Activated CD4-positive, alpha-beta T cell treated with anti-CD3 and anti-CD28 coated beads, Interleukin-2, amount 50 U/mL, for 4 hours (primary cell): Measurements from ENCODE around the gene OR12D1.
"Not testable (repeated sequence)": the region's sequence is repeated elsewhere in the genome, so short reads cannot be mapped to it uniquely, and the experiment has no call there.

ENCODE experiments used
- DNase-seq, 2 experiments: peaks; one replicate each; pipeline ENCODE4 v3.0.0-alpha.2; 2020

Gene OR12D1

GRCh38 chr6:29414588-29414987 lies at the start of gene OR12D1:
OR12D1 (plus strand) TSS chr6:29414928.
- DNase-seq: no peak

GRCh38 chr6:29368765-29369164 lies 46.0 kb upstream of the OR12D1 start, which contains the start of gene OR5V1:
OR5V1 (minus strand) TSS chr6:29368865; CDS start chr6:29356195, 12,670 bp downstream.
- no peak for DNase-seq

GRCh38 chr6:29375191-29375590 lies 39.5 kb upstream of the OR12D1 start, which contains the start of gene OR12D3:
OR12D3 (minus strand) TSS chr6:29375291; CDS start chr6:29375287, 4 bp downstream.
- DNase-seq: no peak

- no peak for DNase-seq
These were observed 38.7 kb upstream of the OR12D1 start for GRCh38 chr6:29376003-29376402.

GRCh38 chr6:29388533-29388932 lies 26.2 kb upstream of the OR12D1 start:
- no peak for DNase-seq

GRCh38 chr6:29395331-29395730 lies 19.4 kb upstream of the OR12D1 start, which contains the start of gene OR12D2:
OR12D2 (plus strand) TSS chr6:29395631; CDS start chr6:29396700, 1,069 bp downstream.
- no peak for DNase-seq

GRCh38 chr6:29399525-29399924 lies 15.2 kb upstream of the OR12D1 start:
- no peak for DNase-seq

- no peak for DNase-seq
These were observed 10.9 kb upstream of the OR12D1 start for GRCh38 chr6:29403801-29404200.

GRCh38 chr6:29419516-29419915 lies 4.8 kb downstream of the OR12D1 start:
- DNase-seq: no peak

GRCh38 chr6:29424168-29424567 lies 9.4 kb downstream of the OR12D1 start:
- no peak for DNase-seq

- DNase-seq: no peak
These were observed 9.8 kb downstream of the OR12D1 start for GRCh38 chr6:29424575-29424974.

GRCh38 chr6:29425075-29425474 lies 10.3 kb downstream of the OR12D1 start:
- no peak for DNase-seq

GRCh38 chr6:29426654-29427053 lies 11.9 kb downstream of the OR12D1 start:
- no peak for DNase-seq

GRCh38 chr6:29436730-29437129 lies 22.0 kb downstream of the OR12D1 start:
- not testable (repeated sequence) for DNase-seq

GRCh38 chr6:29439006-29439405 lies 24.3 kb downstream of the OR12D1 start, which contains the start of gene OR10C1:
OR10C1 (plus strand) TSS chr6:29439306; CDS start chr6:29440016, 710 bp downstream.
- no peak for DNase-seq

- DNase-seq: no peak
These were observed 28.0 kb downstream of the OR12D1 start for GRCh38 chr6:29442719-29443118.

- DNase-seq: not testable (repeated sequence)
These were observed 29.3 kb downstream of the OR12D1 start for GRCh38 chr6:29444031-29444430.

GRCh38 chr6:29447670-29448069 lies 32.9 kb downstream of the OR12D1 start:
- DNase-seq: no peak

GRCh38 chr6:29451471-29452193 lies 36.9 kb downstream of the OR12D1 start:
- no peak for DNase-seq

GRCh38 chr6:29456971-29457370 lies 42.2 kb downstream of the OR12D1 start, which contains the start of the genes OR11A1 and OR2H1:
OR11A1 (minus strand) TSS chr6:29457071; CDS start chr6:29427641, 29,430 bp downstream.
OR2H1 (plus strand) TSS chr6:29457155; CDS start chr6:29461770, 4,615 bp downstream.
- DNase-seq: no peak

- no peak for DNase-seq
These were observed 46.5 kb downstream of the OR12D1 start for GRCh38 chr6:29461021-29461814.

GRCh38 chr6:29462022-29462421 lies 47.3 kb downstream of the OR12D1 start:
- DNase-seq: no peak

- DNase-seq: no peak
These were observed 50.6 kb downstream of the OR12D1 start for GRCh38 chr6:29465279-29465678.

GRCh38 chr6:29465801-29466200 lies 51.1 kb downstream of the OR12D1 start:
- DNase-seq: no peak
